Endothelial cell of umbilical vein (primary cell): ENCODE data around the gene TNFRSF19.

Experiments used
- CTCF ChIP-seq, 2 donors: IDR thresholded peaks; 1 replicate in 1 of 2; 2 replicates in 1 of 2; pipeline ENCODE4 v1.5.1; 2011; ENCODE audit warnings: low read length in 2 of 2, mild to moderate bottlenecking in 2 of 2, moderate library complexity in 2 of 2, control low read depth in 1 of 2, inconsistent platforms in 1 of 2, low read depth in 1 of 2; ENCODE audit not compliant: insufficient read depth in 1 of 2; ENCODE audit errors: extremely low read depth in 1 of 2
- EZH2 ChIP-seq: IDR thresholded peaks from 2 replicates; pipeline ENCODE4 v1.6.1; 2012; ENCODE audit warnings: borderline replicate concordance, low read depth, mild to moderate bottlenecking, moderate library complexity, low read length, inconsistent platforms; ENCODE audit not compliant: severe bottlenecking
- FOS ChIP-seq: IDR thresholded peaks from 2 replicates; pipeline ENCODE4 v1.6.1; 2011; ENCODE audit warnings: mild to moderate bottlenecking, low read length, moderate library complexity, borderline replicate concordance; ENCODE audit not compliant: insufficient read depth
- JUN ChIP-seq: IDR thresholded peaks from 2 replicates; pipeline ENCODE4 v1.6.1; 2011; ENCODE audit warnings: borderline replicate concordance, low read depth; ENCODE audit not compliant: insufficient read length, insufficient read depth
- MAX ChIP-seq: IDR thresholded peaks from 2 replicates; pipeline ENCODE4 v1.6.1; 2011; ENCODE audit not compliant: insufficient read depth, insufficient read length
- POLR2A ChIP-seq: IDR thresholded peaks from 2 replicates; pipeline ENCODE4 v1.6.1; 2012; ENCODE audit warnings: low read depth, mild to moderate bottlenecking, control low read depth, low read length
- POLR2AphosphoS5 ChIP-seq: IDR thresholded peaks from 2 replicates; pipeline ENCODE4 v1.6.1; 2012; ENCODE audit warnings: low read depth, mild to moderate bottlenecking, control low read depth, low read length, moderate library complexity; ENCODE audit not compliant: insufficient read depth

- TF ChIP-seq CTCF (IDR thresholded peaks at IDR 0.05; ENCODE audit: extremely low read depth in 1 of 2, insufficient read depth in 1 of 2, low read depth in 1 of 2, low read length in 2 of 2) = no peak
- no peak for TF ChIP-seq MAX
- TF ChIP-seq POLR2AphosphoS5 = no peak
- no peak for TF ChIP-seq EZH2
- TF ChIP-seq POLR2A = no peak
- TF ChIP-seq JUN = no peak
- TF ChIP-seq FOS = no peak
Observed at GRCh38 chr13:23651439-23651838, 81.2 kb downstream of the TNFRSF19 start.
